Measurements from ENCODE around the gene SWT1. TPM values are rescaled to one million over a fixed set of nuclear protein-coding genes. Genes with fewer than 3 reads are reported as not detected.
"Not testable (repeated sequence)": the region's sequence is repeated elsewhere in the genome, so short reads cannot be mapped to it uniquely, and the experiment has no call there.

The SWT1 gene
- total and polyA plus RNA-seq, 3 experiments from 2014 or later: 2.3 to 2.7 (median 2.7) TPM

DNA sequence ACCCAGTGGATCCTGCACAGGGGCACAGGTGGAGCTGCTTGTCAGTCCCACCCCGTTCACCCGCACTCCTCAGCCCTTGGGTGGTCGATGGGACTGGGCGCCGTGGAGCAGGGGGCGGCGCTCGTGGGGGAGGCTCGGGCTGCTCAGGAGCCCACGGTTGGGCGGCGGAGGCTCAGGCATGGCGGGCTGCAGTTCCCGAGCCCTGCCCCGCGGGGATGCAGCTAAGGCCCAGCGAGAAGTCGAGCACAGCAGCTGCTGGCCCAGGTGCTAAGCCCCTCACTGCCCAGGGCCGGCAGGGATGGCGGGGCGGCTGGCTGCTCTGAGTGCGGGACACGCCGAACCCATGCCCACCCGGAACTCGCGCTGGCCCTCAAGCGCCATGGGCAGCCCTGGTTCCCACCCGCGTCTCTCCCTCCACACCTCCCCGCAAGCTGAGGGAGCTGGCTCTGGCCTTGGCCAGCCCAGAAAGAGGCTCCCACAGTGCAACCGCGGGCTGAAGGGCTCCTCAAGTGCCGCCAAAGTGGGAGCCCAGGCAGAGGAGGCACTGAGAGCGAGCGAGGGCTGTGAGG is 164.8 kb downstream of the SWT1 start:
- H3K36me3 Mint-ChIP-seq; POLR2A ChIA-PET; DNase-seq; H3K27me3 Mint-ChIP-seq; H3K27me3 ChIP-seq (ENCODE audit: insufficient read depth, low read length, poor library complexity, severe bottlenecking); H3K27ac Mint-ChIP-seq; H3K9me3 ChIP-seq (ENCODE audit: low read length); H3K4me3 Mint-ChIP-seq; H3K27ac ChIP-seq (ENCODE audit: low read depth, low read length); H3K36me3 ChIP-seq (ENCODE audit: insufficient read depth, low read length); CTCF ChIA-PET; H3K4me3 ChIP-seq (ENCODE audit: low read length); H3K9me3 Mint-ChIP-seq: not testable (repeated sequence)
- peaks cover 13% of the 10 kb centered on the region for H3K4me1 ChIP-seq (ENCODE audit: insufficient read depth, low read length)
- H3K4me1 Mint-ChIP-seq: peaks cover 10 to 19% (median 18%) of the 10 kb centered on the region in 3 donors

DNA sequence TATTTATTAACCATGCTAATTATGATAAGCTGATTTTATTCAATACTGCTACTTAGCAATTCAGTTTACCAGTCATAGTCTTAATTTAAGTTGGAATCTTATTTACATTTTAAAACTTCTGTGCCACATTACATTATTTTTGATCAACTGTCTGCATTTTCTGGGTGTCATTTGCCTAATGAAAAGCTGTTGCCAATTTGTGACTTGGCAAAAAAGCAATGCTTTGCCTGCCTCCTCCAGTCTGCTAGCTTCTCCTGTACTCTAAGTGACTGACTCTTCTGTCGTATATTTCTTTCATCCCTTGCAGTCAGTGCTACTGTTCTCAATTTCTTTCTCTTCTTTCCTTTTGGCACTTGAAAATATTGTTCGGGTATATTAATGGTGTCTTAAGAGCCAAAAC is 165.7 kb downstream of the SWT1 start:
- ChIA-PET CTCF (no interaction called here), POLR2A (no interaction called here)
- no peaks in the 10 kb centered on the region for H3K27me3 Mint-ChIP-seq
- peaks cover 10% of the 10 kb centered on the region for H3K4me1 ChIP-seq (ENCODE audit: insufficient read depth, low read length)
- no peaks in the 10 kb centered on the region for H3K9me3 Mint-ChIP-seq
- H3K4me1 Mint-ChIP-seq: peaks cover 7 to 16% (median 15%) of the 10 kb centered on the region in 3 donors
- H3K27ac ChIP-seq (ENCODE audit: low read depth, low read length): no peak overlapping the region
- no peak for DNase-seq
- no peak overlapping the region for H3K27ac Mint-ChIP-seq
- H3K36me3 ChIP-seq (ENCODE audit: insufficient read depth, low read length): no peaks in the 10 kb centered on the region
- no peaks in the 10 kb centered on the region for H3K27me3 ChIP-seq (ENCODE audit: insufficient read depth, low read length, poor library complexity, severe bottlenecking)
- H3K9me3 ChIP-seq (ENCODE audit: low read length): no peaks in the 10 kb centered on the region
- H3K36me3 Mint-ChIP-seq: peaks cover 0 to 2% (median 0%) of the 10 kb centered on the region in 3 donors
- no peak overlapping the region for H3K4me3 ChIP-seq (ENCODE audit: low read length)
- H3K4me3 Mint-ChIP-seq: no peak overlapping the region

- Histone ChIP-seq H3K9me3 (ENCODE audit: low read length) (no peaks in the 10 kb centered on the region), H3K27me3 (ENCODE audit: insufficient read depth, low read length, poor library complexity, severe bottlenecking) (no peaks in the 10 kb centered on the region), H3K36me3 (ENCODE audit: insufficient read depth, low read length) (no peaks in the 10 kb centered on the region), H3K4me1 (ENCODE audit: insufficient read depth, low read length) (no peaks in the 10 kb centered on the region), H3K27ac (ENCODE audit: low read depth, low read length) (no peak overlapping the region), H3K4me3 (ENCODE audit: low read length) (no peak overlapping the region)
- H3K4me3 Mint-ChIP-seq: no peak overlapping the region
- DNase-seq: no peak
- ChIA-PET POLR2A (interaction anchor here (0.5 kb wide), 1 partner anchor 342 kb away, joined by 5 read pairs; no protein-coding TSS in a partner anchor), CTCF (interaction anchor here (1.1 kb wide), 1 partner anchor 85 kb away, joined by 3 read pairs; no protein-coding TSS in a partner anchor)
- H3K9me3 Mint-ChIP-seq: no peaks in the 10 kb centered on the region
- H3K36me3 Mint-ChIP-seq: no peaks in the 10 kb centered on the region
- H3K27ac Mint-ChIP-seq: no peak overlapping the region
- peaks cover 0 to 2% (median 1%) of the 10 kb centered on the region in 3 donors for H3K4me1 Mint-ChIP-seq
- peaks cover 0 to 1% of the 10 kb centered on the region in 2 donors for H3K27me3 Mint-ChIP-seq
These were observed 167.2 kb downstream of the SWT1 start for GRCh38 chr1:185324118-185324517.

- Mint-ChIP-seq H3K27me3 (peaks cover 0 to 1% of the 10 kb centered on the region in 2 donors), H3K36me3 (no peaks in the 10 kb centered on the region), H3K27ac (no peak overlapping the region), H3K4me1 (no peaks in the 10 kb centered on the region), H3K4me3 (no peak overlapping the region), H3K9me3 (no peaks in the 10 kb centered on the region)
- POLR2A ChIA-PET: interaction anchor here (1.1 kb wide), 1 partner anchor 14 kb away, joined by 5 read pairs; no protein-coding TSS in a partner anchor
- no peak overlapping the region for H3K4me3 ChIP-seq (ENCODE audit: low read length)
- no peak for DNase-seq
- CTCF ChIA-PET: no interaction called here
- H3K36me3 ChIP-seq (ENCODE audit: insufficient read depth, low read length): no peaks in the 10 kb centered on the region
- H3K4me1 ChIP-seq (ENCODE audit: insufficient read depth, low read length): no peaks in the 10 kb centered on the region
- no peaks in the 10 kb centered on the region for H3K9me3 ChIP-seq (ENCODE audit: low read length)
- H3K27me3 ChIP-seq (ENCODE audit: insufficient read depth, low read length, poor library complexity, severe bottlenecking): no peaks in the 10 kb centered on the region
- H3K27ac ChIP-seq (ENCODE audit: low read depth, low read length): no peak overlapping the region
These were observed 168.4 kb downstream of the SWT1 start for GRCh38 chr1:185325413-185325812.

DNA sequence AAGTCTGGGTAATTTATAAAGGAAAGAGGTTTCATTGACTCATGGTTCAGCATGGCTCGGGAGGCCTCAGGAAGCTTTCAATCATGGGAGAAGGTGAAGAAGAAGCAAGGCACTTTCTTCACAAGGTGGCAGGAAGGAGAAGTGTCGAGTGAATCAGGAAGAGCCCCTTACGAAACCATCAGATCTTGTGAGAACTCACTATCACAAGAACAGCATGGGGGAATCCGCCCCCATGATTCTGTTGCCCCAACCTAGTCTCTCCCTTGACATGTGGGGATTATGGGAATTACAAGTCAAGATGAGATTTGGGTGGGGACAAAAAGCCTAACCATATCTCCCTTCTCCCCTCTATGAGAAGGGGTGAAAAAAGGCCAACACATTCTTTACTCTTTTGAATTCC is 171.3 kb downstream of the SWT1 start:
- Histone ChIP-seq H3K4me1 (ENCODE audit: insufficient read depth, low read length) (no peaks in the 10 kb centered on the region), H3K27me3 (ENCODE audit: insufficient read depth, low read length, poor library complexity, severe bottlenecking) (no peaks in the 10 kb centered on the region), H3K27ac (ENCODE audit: low read depth, low read length) (no peak overlapping the region), H3K36me3 (ENCODE audit: insufficient read depth, low read length) (no peaks in the 10 kb centered on the region), H3K9me3 (ENCODE audit: low read length) (no peaks in the 10 kb centered on the region), H3K4me3 (ENCODE audit: low read length) (no peak overlapping the region)
- CTCF ChIA-PET: no interaction called here
- no peak overlapping the region for H3K27ac Mint-ChIP-seq
- no peaks in the 10 kb centered on the region for H3K36me3 Mint-ChIP-seq
- H3K4me1 Mint-ChIP-seq: no peaks in the 10 kb centered on the region
- no peak overlapping the region for H3K4me3 Mint-ChIP-seq
- H3K9me3 Mint-ChIP-seq: no peaks in the 10 kb centered on the region
- H3K27me3 Mint-ChIP-seq: peaks cover 0 to 1% of the 10 kb centered on the region in 2 donors
- no peak for DNase-seq
- POLR2A ChIA-PET: no interaction called here

- H3K4me3 Mint-ChIP-seq: no peak overlapping the region
- no peaks in the 10 kb centered on the region for H3K36me3 Mint-ChIP-seq
- no peaks in the 10 kb centered on the region for H3K9me3 ChIP-seq (ENCODE audit: low read length)
- H3K36me3 ChIP-seq (ENCODE audit: insufficient read depth, low read length): no peaks in the 10 kb centered on the region
- H3K27me3 ChIP-seq (ENCODE audit: insufficient read depth, low read length, poor library complexity, severe bottlenecking): no peaks in the 10 kb centered on the region
- H3K27ac Mint-ChIP-seq: no peak overlapping the region
- peaks cover 12 to 22% (median 21%) of the 10 kb centered on the region in 3 donors for H3K4me1 Mint-ChIP-seq
- CTCF ChIA-PET: no interaction called here
- no peaks in the 10 kb centered on the region for H3K27me3 Mint-ChIP-seq
- POLR2A ChIA-PET: no interaction called here
- H3K4me1 ChIP-seq (ENCODE audit: insufficient read depth, low read length): peaks cover 11% of the 10 kb centered on the region
- DNase-seq: no peak
- H3K4me3 ChIP-seq (ENCODE audit: low read length): no peak overlapping the region
- H3K27ac ChIP-seq (ENCODE audit: low read depth, low read length): no peak overlapping the region
- no peaks in the 10 kb centered on the region for H3K9me3 Mint-ChIP-seq
These were observed 177.2 kb downstream of the SWT1 start for GRCh38 chr1:185334182-185334581.

DNA sequence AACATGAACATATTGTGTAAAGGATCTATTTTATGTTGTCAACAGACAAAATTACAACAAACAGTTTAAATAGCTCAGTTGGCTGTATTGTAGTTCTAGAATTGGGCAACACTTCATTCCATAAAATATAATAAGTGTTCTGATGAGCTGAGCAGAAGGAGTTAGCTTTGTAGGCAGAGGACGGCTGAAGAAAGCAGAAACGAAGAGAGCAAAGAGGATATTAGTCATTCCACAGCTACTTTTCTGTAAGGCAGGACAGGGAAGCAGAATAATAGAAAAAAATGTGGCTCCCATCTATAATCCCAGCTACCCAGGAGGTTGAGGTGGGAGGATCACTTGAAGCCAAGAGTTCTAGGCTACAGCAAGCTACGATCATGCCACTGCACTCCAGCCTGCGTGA is 180.3 kb downstream of the SWT1 start:
- Mint-ChIP-seq H3K9me3 (no peaks in the 10 kb centered on the region), H3K4me3 (no peak overlapping the region), H3K27ac (peak overlapping the region in 2 of 8 donors; percentile 66 to 69), H3K36me3 (no peaks in the 10 kb centered on the region), H3K27me3 (no peaks in the 10 kb centered on the region), H3K4me1 (peaks cover 29 to 45% (median 45%) of the 10 kb centered on the region in 3 donors)
- no peaks in the 10 kb centered on the region for H3K9me3 ChIP-seq (ENCODE audit: low read length)
- peaks cover 34% of the 10 kb centered on the region for H3K4me1 ChIP-seq (ENCODE audit: insufficient read depth, low read length)
- no peak overlapping the region for H3K4me3 ChIP-seq (ENCODE audit: low read length)
- H3K27ac ChIP-seq (ENCODE audit: low read depth, low read length): no peak overlapping the region
- ChIA-PET CTCF (interaction anchor here (3.5 kb wide), 1 partner anchor 19 kb away, joined by 19 read pairs; the partner anchor contains the start of gene IVNS1ABP), POLR2A (interaction anchor here (0.9 kb wide), 2 partner anchors 19 to 230 kb away, joined by 3 read pairs; partner anchors contain the start of gene IVNS1ABP)
- DNase-seq: no peak
- H3K27me3 ChIP-seq (ENCODE audit: insufficient read depth, low read length, poor library complexity, severe bottlenecking): no peaks in the 10 kb centered on the region
- no peaks in the 10 kb centered on the region for H3K36me3 ChIP-seq (ENCODE audit: insufficient read depth, low read length)

DNA sequence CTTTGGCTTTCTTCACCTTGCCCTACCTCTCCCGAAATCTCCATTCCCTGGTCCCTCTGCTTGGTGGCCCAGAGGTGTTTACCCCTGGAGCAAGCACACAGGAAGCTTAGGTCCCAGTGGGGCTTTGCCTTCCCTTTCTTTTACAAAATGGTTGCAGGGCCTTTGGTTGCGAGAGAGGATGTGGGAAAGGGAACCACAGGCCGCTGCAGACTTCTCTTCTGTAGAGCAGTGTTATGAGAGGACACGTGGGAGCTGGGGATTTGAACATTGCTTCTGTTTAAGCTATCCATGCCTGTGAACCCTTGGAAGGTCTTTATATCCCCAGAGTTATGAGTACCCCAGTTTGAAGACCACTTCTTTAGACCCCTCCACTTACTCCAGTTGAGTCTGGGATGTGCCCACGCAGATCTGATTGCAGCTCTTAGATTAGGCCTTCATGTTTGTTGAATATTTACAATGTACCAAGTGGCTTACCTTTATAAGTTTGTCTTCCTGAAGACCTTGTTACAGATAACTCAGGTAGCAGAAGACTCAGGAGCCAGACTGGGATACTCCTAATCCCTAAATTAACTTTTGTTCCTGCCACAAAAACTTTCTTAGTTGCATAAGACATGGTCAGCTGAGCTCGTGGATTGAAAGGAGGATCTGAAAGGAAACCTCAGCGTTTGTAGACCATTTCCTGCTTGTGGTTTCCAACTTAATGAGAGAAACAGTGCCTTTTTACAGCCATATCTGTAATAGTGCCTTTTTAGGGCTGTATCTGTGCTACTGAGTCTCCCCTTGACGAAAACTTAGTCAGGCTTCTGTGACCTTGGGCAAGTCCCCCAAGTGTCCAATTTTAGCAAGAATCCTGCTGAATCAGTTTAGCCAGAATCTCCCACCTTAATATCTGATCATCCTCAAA is 182.0 kb downstream of the SWT1 start:
- Mint-ChIP-seq H3K27me3 (no peaks in the 10 kb centered on the region), H3K27ac (peak overlapping the region; percentile 74 to 98 (median 80)), H3K36me3 (no peaks in the 10 kb centered on the region), H3K4me3 (peak overlapping the region in 6 of 7 donors; percentile 57 to 79 (median 62)), H3K9me3 (no peaks in the 10 kb centered on the region), H3K4me1 (peaks cover 29 to 45% (median 45%) of the 10 kb centered on the region in 3 donors)
- no peaks in the 10 kb centered on the region for H3K9me3 ChIP-seq (ENCODE audit: low read length)
- H3K27me3 ChIP-seq (ENCODE audit: insufficient read depth, low read length, poor library complexity, severe bottlenecking): no peaks in the 10 kb centered on the region
- peak overlapping the region; percentile 11 for H3K4me3 ChIP-seq (ENCODE audit: low read length)
- peak; percentile 15 to 71 (median 54) for DNase-seq
- CTCF ChIA-PET: interaction anchor here (3.5 kb wide), 1 partner anchor 21 kb away, joined by 19 read pairs; the partner anchor contains the start of gene IVNS1ABP
- POLR2A ChIA-PET: interaction anchor here (0.8 to 2.6 kb wide), 4 partner anchors 13 to 228 kb away, joined by 3 to 21 read pairs (median 4); partner anchors contain the start of gene IVNS1ABP
- no peaks in the 10 kb centered on the region for H3K36me3 ChIP-seq (ENCODE audit: insufficient read depth, low read length)
- no peak overlapping the region for H3K27ac ChIP-seq (ENCODE audit: low read depth, low read length)
- H3K4me1 ChIP-seq (ENCODE audit: insufficient read depth, low read length): peaks cover 34% of the 10 kb centered on the region

All from CD8-positive, alpha-beta memory T cell (primary cell).